ENCODE measurements around the gene MISP3. TPM values are rescaled to one million over a fixed set of nuclear protein-coding genes. Genes with fewer than 3 reads are reported as not detected.

MISP3 gene
- total RNA-seq, 1 experiment from 2014 or later = 0.54 TPM

DNA sequence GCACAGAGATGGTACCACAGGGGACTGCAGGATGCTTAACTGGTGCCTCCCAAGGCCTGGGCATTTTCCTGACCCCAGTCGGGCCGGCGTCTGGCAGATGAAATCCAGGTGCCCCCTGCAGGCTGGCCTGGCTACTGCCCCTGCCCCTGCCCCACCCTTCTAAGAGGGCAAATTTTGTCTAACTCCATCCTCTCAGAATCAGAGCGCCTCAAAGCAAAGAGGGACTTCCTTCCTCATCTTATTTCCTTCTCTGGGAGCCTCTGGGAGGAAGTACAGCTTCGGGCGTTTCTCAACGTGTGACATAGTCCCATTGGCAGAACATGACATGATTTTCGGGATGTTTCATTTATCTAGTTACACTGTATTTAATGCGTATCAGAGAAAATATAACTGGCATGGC lies 42.3 kb downstream of the MISP3 start:
- DNase-seq (ENCODE audit: unreplicated experiment) = peak; percentile 49
- H3K9me3 Mint-ChIP-seq (ENCODE audit: unreplicated experiment) = no peaks in the 10 kb centered on the region
- no peaks in the 10 kb centered on the region for H3K36me3 Mint-ChIP-seq (ENCODE audit: insufficient read depth, unreplicated experiment)
- no peaks in the 10 kb centered on the region for H3K27me3 Mint-ChIP-seq (ENCODE audit: insufficient read depth, unreplicated experiment)
- ChIA-PET CTCF (interaction anchor here (0.6 to 1.7 kb wide), 11 partner anchors 16 to 1053 kb away, joined by 3 to 11 read pairs (median 5); partner anchors contain the start of gene ASF1B), POLR2A (interaction anchor here (0.6 to 1.2 kb wide), 4 partner anchors 13 to 267 kb away, joined by 3 read pairs; no protein-coding TSS in a partner anchor)
- no peak overlapping the region for H3K27ac Mint-ChIP-seq (ENCODE audit: low read depth, unreplicated experiment)
- peaks cover 18% of the 10 kb centered on the region for H3K4me1 Mint-ChIP-seq (ENCODE audit: insufficient read depth, unreplicated experiment)
- intact Hi-C loops (cut with micrococcal nuclease) = loop anchor here (5.0 kb wide), 1 partner anchor 33 kb away; no protein-coding TSS in a partner anchor
- BruUV-seq (replicated peaks) = no TSS peak
- TF ChIP-seq, protein P1, sequence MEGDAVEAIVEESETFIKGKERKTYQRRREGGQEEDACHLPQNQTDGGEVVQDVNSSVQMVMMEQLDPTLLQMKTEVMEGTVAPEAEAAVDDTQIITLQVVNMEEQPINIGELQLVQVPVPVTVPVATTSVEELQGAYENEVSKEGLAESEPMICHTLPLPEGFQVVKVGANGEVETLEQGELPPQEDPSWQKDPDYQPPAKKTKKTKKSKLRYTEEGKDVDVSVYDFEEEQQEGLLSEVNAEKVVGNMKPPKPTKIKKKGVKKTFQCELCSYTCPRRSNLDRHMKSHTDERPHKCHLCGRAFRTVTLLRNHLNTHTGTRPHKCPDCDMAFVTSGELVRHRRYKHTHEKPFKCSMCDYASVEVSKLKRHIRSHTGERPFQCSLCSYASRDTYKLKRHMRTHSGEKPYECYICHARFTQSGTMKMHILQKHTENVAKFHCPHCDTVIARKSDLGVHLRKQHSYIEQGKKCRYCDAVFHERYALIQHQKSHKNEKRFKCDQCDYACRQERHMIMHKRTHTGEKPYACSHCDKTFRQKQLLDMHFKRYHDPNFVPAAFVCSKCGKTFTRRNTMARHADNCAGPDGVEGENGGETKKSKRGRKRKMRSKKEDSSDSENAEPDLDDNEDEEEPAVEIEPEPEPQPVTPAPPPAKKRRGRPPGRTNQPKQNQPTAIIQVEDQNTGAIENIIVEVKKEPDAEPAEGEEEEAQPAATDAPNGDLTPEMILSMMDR (IDR thresholded peaks at IDR 0.05; ENCODE audit: unreplicated experiment) = peak; percentile 41
- H3K4me3 Mint-ChIP-seq (ENCODE audit: unreplicated experiment) = no peak overlapping the region

DNA sequence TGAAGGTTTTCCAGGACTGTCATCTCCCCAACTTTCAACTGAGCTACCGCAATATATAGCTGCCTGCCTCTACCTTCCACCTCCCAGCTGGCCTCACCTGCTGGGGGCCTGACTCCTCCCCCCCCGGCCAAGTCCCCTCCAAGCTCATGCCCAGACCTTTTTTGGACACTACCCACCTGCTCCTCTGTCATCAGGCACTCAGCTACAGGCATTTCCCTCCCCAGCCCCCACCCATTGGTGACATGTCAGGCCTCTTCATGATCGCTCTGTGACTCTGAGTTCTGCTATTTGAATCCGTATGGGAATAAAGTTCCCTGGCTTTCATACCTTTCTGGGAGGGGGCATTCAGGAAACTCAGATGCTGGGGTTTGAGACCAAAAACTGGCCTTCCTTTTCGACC lies 43.2 kb downstream of the MISP3 start:
- H3K27ac Mint-ChIP-seq (ENCODE audit: low read depth, unreplicated experiment) = peak overlapping the region; percentile 12
- no peak for DNase-seq (ENCODE audit: unreplicated experiment)
- intact Hi-C loops (cut with micrococcal nuclease) = loop anchor here (5.0 kb wide), 1 partner anchor 33 kb away; no protein-coding TSS in a partner anchor
- H3K4me3 Mint-ChIP-seq (ENCODE audit: unreplicated experiment) = peak overlapping the region; percentile 83
- POLR2A ChIA-PET = interaction anchor here (1.2 to 1.6 kb wide), 3 partner anchors 14 to 24 kb away, joined by 3 to 4 read pairs (median 3); no protein-coding TSS in a partner anchor
- CTCF ChIA-PET = interaction anchor here (0.6 to 1.7 kb wide), 15 partner anchors 10 to 1054 kb away, joined by 3 to 11 read pairs (median 4); partner anchors contain the start of gene ASF1B
- H3K9me3 Mint-ChIP-seq (ENCODE audit: unreplicated experiment) = no peaks in the 10 kb centered on the region
- BruUV-seq (replicated peaks) = no TSS peak
- TF ChIP-seq, protein P1 (IDR thresholded peaks at IDR 0.05; ENCODE audit: unreplicated experiment) = no peak
- H3K36me3 Mint-ChIP-seq (ENCODE audit: insufficient read depth, unreplicated experiment) = no peaks in the 10 kb centered on the region
- H3K4me1 Mint-ChIP-seq (ENCODE audit: insufficient read depth, unreplicated experiment) = peaks cover 18% of the 10 kb centered on the region
- H3K27me3 Mint-ChIP-seq (ENCODE audit: insufficient read depth, unreplicated experiment) = no peaks in the 10 kb centered on the region

DNA sequence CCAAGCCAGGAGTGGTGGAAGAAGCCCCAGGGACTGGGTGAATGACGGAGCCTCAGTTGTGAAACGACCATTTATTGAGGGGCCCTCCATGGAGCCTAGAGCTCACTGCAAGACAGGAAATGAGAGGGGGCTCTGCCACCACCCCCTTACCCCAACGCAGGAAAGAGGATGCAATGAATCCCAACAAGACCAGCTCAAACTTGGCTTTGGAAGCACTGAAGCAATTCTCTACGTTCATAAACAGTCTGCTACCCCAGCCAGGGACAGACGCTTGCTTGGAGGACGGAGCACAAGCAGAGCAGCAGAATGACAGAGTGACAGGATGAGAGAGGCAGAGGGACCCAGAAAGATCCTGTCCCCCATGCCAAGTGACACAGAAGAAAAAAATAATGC lies 43.9 kb downstream of the MISP3 start:
- peak overlapping the region; percentile 21 for H3K27ac Mint-ChIP-seq (ENCODE audit: low read depth, unreplicated experiment)
- no peaks in the 10 kb centered on the region for H3K36me3 Mint-ChIP-seq (ENCODE audit: insufficient read depth, unreplicated experiment)
- no peak for DNase-seq (ENCODE audit: unreplicated experiment)

More for the DNA sequence above, 43.9 kb downstream of the MISP3 start:
- POLR2A ChIA-PET = interaction anchor here (0.9 to 1.6 kb wide), 2 partner anchors 22 to 26 kb away, joined by 3 to 4 read pairs; no protein-coding TSS in a partner anchor
- Mint-ChIP-seq H3K4me1 (ENCODE audit: insufficient read depth, unreplicated experiment) (peaks cover 18% of the 10 kb centered on the region), H3K4me3 (ENCODE audit: unreplicated experiment) (peak overlapping the region; percentile 83), H3K9me3 (ENCODE audit: unreplicated experiment) (no peaks in the 10 kb centered on the region), H3K27me3 (ENCODE audit: insufficient read depth, unreplicated experiment) (no peaks in the 10 kb centered on the region)
- TF ChIP-seq, protein P1 (IDR thresholded peaks at IDR 0.05; ENCODE audit: unreplicated experiment) = no peak
- no TSS peak for BruUV-seq (replicated peaks)
- CTCF ChIA-PET = interaction anchor here (0.6 to 1.7 kb wide), 8 partner anchors 10 to 363 kb away, joined by 3 to 7 read pairs (median 3); no protein-coding TSS in a partner anchor
- intact Hi-C loops (cut with micrococcal nuclease) = loop anchor here (5.0 kb wide), 1 partner anchor 34 kb away; no protein-coding TSS in a partner anchor

Measured in MCF 10A (cell line).